LNCaP clone FGC (cell line): ENCODE results near the gene OR10D3.

Experiments used
- DNase-seq: peaks from one replicate; pipeline ENCODE4 v3.0.0-alpha.2; 2011; ENCODE audit warnings: low read depth
- H3K4me3 ChIP-seq: 2 replicates; pipeline ENCODE4 v1.5.1; 2011; ENCODE audit warnings: mild to moderate bottlenecking, low read depth, low read length, control low read depth
- TF ChIP-seq, protein P1 (sequence below): IDR thresholded peaks from 2 replicates; pipeline ENCODE4 v1.5.1; 2012; ENCODE audit warnings: mild to moderate bottlenecking; ENCODE audit not compliant: control insufficient read depth, insufficient read depth; ENCODE audit errors: extremely low read depth

OR10D3 gene

DNA sequence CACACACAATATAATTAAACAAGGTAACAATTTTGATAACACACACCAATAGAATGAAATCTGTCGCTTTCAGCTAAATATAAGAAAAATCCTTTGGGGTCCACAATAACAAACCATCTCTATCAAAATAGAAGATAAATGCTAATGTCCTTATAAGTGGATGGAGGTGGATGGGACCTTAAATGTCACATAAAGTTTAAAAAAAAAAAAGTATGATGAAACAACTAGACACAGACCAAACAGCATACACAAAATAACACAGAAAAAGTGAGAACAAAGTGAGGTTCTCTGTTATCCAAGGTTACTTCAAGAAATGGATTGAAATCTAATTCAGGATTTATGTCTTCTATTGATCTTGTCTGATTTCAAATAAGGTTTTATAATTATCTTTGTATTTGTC lies 10.5 kb upstream of the OR10D3 start:
- DNase-seq = no peak
- no peak overlapping the region for H3K4me3 ChIP-seq
- TF ChIP-seq, protein P1, sequence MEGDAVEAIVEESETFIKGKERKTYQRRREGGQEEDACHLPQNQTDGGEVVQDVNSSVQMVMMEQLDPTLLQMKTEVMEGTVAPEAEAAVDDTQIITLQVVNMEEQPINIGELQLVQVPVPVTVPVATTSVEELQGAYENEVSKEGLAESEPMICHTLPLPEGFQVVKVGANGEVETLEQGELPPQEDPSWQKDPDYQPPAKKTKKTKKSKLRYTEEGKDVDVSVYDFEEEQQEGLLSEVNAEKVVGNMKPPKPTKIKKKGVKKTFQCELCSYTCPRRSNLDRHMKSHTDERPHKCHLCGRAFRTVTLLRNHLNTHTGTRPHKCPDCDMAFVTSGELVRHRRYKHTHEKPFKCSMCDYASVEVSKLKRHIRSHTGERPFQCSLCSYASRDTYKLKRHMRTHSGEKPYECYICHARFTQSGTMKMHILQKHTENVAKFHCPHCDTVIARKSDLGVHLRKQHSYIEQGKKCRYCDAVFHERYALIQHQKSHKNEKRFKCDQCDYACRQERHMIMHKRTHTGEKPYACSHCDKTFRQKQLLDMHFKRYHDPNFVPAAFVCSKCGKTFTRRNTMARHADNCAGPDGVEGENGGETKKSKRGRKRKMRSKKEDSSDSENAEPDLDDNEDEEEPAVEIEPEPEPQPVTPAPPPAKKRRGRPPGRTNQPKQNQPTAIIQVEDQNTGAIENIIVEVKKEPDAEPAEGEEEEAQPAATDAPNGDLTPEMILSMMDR = no peak

DNA sequence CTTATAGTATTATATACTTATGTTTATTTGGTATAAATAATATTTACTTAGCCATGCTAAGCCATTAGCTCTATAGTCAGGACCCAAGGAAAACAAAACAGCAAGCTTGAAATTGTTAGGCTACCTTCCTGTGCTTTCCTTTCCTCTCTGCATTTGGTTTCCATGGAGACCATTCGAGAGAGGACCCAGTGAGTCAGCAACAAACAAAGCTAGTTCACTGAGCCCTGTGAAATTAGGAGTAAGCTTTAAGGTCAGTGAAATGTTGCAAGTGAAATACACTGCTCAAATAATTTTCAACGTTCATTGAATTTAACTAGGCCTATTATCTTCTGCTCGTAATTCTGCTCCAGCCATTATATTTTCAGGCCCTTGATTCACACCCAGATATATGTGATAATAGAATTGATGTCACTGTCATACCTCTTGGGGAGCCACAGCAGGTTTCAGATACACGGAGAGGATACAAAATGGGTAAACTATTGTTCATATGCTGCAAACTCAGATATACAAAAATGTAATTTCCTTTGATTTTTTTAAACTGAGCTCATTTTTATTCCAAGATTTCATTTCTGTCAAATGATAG lies 9.1 kb upstream of the OR10D3 start:
- no peak overlapping the region for H3K4me3 ChIP-seq
- TF ChIP-seq, protein P1 = no peak
- no peak for DNase-seq

GRCh38 chr11:124176925-124177715 lies 6.0 kb upstream of the OR10D3 start:
- no peak overlapping the region for H3K4me3 ChIP-seq
- TF ChIP-seq, protein P1 = no peak
- no peak for DNase-seq

DNA sequence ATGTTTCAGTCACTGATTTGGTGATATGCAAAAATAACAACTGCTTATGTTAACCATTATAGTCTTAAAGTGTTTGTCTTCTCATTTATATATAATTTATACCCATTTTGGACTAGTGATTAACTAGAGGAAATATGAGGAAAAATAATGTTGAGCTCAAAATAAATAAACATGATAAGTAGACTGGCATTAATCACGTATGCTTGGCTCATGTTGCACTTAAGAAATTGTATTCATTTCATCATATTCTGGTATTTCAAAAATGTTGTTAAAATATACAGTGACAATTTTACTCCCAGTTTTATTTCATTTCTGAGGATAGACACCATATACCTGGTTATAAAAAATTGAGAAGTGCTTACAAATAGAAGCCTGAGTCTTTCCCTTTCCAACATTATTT lies 3.8 kb upstream of the OR10D3 start:
- H3K4me3 ChIP-seq = no peak overlapping the region
- TF ChIP-seq, protein P1 = no peak
- DNase-seq = no peak

GRCh38 chr11:124190298-124191139 lies 7.4 kb downstream of the OR10D3 start:
- no peak overlapping the region for H3K4me3 ChIP-seq
- DNase-seq = no peak
- TF ChIP-seq, protein P1 = no peak

- DNase-seq = no peak
- TF ChIP-seq, protein P1 = no peak
- H3K4me3 ChIP-seq = no peak overlapping the region
These were observed 10.3 kb downstream of the OR10D3 start for GRCh38 chr11:124193221-124194010.
